ENCODE results near the gene ANAPC15. TPM values are rescaled to one million over a fixed set of nuclear protein-coding genes. Genes with fewer than 3 reads are reported as not detected.

ANAPC15 gene
- total and polyA plus RNA-seq, 9 of the 15 experiments (the other 6 are each of a cell fraction or from before 2014, with no cell fraction given): 53.0 to 254 (median 75.7) TPM

DNA sequence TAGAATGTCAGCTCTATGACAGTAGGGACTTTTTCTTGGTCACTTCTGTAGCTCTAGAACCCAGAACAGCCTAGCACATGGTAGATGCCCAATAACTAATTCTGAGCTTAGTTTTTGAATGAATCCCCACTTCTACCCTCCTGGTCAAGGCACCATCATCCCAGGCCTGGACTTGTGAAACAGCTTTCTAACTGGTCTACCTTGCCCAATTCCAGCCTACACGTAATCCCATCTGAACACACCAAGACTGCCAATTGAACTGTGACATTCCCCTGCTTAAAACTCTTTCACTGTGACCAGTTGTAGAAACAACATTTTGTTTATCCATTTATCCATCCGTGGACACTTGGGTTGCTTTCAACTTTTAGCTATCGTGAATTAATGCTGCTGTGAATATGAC is 16.9 kb upstream of the ANAPC15 start (continued):
- no peak for TF ChIP-seq RBM14 (IDR thresholded peaks at IDR 0.05; ENCODE audit: borderline replicate concordance, insufficient read depth, low read depth, low read length)
- TF ChIP-seq, protein P1, sequence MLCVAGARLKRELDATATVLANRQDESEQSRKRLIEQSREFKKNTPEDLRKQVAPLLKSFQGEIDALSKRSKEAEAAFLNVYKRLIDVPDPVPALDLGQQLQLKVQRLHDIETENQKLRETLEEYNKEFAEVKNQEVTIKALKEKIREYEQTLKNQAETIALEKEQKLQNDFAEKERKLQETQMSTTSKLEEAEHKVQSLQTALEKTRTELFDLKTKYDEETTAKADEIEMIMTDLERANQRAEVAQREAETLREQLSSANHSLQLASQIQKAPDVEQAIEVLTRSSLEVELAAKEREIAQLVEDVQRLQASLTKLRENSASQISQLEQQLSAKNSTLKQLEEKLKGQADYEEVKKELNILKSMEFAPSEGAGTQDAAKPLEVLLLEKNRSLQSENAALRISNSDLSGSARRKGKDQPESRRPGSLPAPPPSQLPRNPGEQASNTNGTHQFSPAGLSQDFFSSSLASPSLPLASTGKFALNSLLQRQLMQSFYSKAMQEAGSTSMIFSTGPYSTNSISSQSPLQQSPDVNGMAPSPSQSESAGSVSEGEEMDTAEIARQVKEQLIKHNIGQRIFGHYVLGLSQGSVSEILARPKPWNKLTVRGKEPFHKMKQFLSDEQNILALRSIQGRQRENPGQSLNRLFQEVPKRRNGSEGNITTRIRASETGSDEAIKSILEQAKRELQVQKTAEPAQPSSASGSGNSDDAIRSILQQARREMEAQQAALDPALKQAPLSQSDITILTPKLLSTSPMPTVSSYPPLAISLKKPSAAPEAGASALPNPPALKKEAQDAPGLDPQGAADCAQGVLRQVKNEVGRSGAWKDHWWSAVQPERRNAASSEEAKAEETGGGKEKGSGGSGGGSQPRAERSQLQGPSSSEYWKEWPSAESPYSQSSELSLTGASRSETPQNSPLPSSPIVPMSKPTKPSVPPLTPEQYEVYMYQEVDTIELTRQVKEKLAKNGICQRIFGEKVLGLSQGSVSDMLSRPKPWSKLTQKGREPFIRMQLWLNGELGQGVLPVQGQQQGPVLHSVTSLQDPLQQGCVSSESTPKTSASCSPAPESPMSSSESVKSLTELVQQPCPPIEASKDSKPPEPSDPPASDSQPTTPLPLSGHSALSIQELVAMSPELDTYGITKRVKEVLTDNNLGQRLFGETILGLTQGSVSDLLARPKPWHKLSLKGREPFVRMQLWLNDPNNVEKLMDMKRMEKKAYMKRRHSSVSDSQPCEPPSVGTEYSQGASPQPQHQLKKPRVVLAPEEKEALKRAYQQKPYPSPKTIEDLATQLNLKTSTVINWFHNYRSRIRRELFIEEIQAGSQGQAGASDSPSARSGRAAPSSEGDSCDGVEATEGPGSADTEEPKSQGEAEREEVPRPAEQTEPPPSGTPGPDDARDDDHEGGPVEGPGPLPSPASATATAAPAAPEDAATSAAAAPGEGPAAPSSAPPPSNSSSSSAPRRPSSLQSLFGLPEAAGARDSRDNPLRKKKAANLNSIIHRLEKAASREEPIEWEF (CRISPR knock-in tag; IDR thresholded peaks at IDR 0.05): no peak

DNA sequence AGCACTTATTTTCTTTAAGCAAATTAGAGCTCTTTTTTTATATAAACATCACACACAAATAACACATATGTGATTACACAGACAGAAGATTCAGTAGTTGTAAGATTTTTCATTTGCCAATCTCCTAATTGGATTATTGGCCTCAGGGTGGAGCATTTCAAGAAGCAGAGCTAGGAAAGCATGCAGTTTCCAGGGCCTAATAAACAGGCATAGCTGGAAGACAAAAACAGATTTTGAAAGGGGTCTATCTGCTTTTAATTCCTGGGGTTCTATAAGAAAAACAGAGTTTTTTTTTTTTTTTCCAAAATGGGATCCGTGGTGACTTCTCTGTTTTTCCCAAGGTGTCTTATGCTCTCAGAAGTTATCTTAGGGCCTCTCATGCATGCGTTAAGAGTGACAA is 15.4 kb upstream of the ANAPC15 start:
- no peak for FAIRE-seq
- H3K4me1 ChIP-seq (replicated peaks in 1 of 2; ENCODE audit: control insufficient read depth in 2 of 2, insufficient read depth in 2 of 2, low read length in 2 of 2): peaks cover 7 to 12% of the 10 kb centered on the region in 2 experiments
- DNase-seq (ENCODE audit: extremely low read depth in 1 of 4, low spot score in 3 of 4): no peak
- no peaks in the 10 kb centered on the region for H3K79me2 ChIP-seq (ENCODE audit: control insufficient read depth, insufficient read depth, low read length)
- H3K4me2 ChIP-seq (ENCODE audit: insufficient read depth, low read length): no peak overlapping the region
- H3K9me3 ChIP-seq (replicated peaks; ENCODE audit: control insufficient read depth, insufficient read depth, low read depth, low read length): no peaks in the 10 kb centered on the region; the same call in 1 of the 2 replicates
- ChIA-PET CTCF (ENCODE audit: low intra/inter-chr PET ratio) (no interaction called here), POLR2A (interaction anchor here (0.5 to 1.2 kb wide), 2 partner anchors 15 to 95 kb away, joined by 4 to 5 read pairs; partner anchors contain the start of gene ANAPC15)
- intact Hi-C loops (cut with micrococcal nuclease) (no loop called here), in situ Hi-C loops (cut with MboI) (no loop called here)
- WGBS (ENCODE audit: insufficient coverage, low coverage, missing lambda C conversion rate): 7% methylated on average over 2 of the region's 2 CpGs
- no peak overlapping the region for H3K27ac ChIP-seq (ENCODE audit: extremely low read depth, low read depth, low read length)
- H4K20me1 ChIP-seq (replicated peaks; ENCODE audit: control insufficient read depth, insufficient read depth, low read length): no peaks in the 10 kb centered on the region
- H3K9me1 ChIP-seq (ENCODE audit: control insufficient read depth, insufficient read depth, low read length): no peaks in the 10 kb centered on the region
- H2AFZ ChIP-seq (ENCODE audit: low read depth, low read length): no peak overlapping the region
- no peaks in the 10 kb centered on the region for H3K27me3 ChIP-seq (ENCODE audit: control insufficient read depth in 2 of 2, insufficient read depth in 2 of 2, low read length in 2 of 2)
- no TSS peak for BruUV-seq (replicated peaks)
- no peak for ATAC-seq
- no peaks in the 10 kb centered on the region for H3K36me3 ChIP-seq (ENCODE audit: control insufficient read depth, insufficient read depth, low read length)
- H3K4me3 ChIP-seq: no peak overlapping the region
- no peak overlapping the region for H3K9ac ChIP-seq (ENCODE audit: insufficient read depth in 1 of 2, low read depth in 2 of 2, low read length in 2 of 2)
- TF ChIP-seq HCFC1 (IDR thresholded peaks at IDR 0.05; ENCODE audit: low read depth, low read length) (no peak), TRIM28 (IDR thresholded peaks at IDR 0.05) (peak; percentile 66), CBX5 (IDR thresholded peaks at IDR 0.05; ENCODE audit: borderline replicate concordance, low read depth) (peak; percentile 68; the same call in 1 of the 2 replicates), ZNF143 (CRISPR knock-in tag; IDR thresholded peaks at IDR 0.05) (no peak), EZH2 (IDR thresholded peaks at IDR 0.05; ENCODE audit: borderline replicate concordance, low read depth, low read length) (no peak), ZNF217 (CRISPR knock-in tag; IDR thresholded peaks at IDR 0.05) (no peak), HIVEP1 (CRISPR knock-in tag; IDR thresholded peaks at IDR 0.05) (no peak), ADNP (tag; IDR thresholded peaks at IDR 0.05) (no peak)
- TF ChIP-seq, protein P2, sequence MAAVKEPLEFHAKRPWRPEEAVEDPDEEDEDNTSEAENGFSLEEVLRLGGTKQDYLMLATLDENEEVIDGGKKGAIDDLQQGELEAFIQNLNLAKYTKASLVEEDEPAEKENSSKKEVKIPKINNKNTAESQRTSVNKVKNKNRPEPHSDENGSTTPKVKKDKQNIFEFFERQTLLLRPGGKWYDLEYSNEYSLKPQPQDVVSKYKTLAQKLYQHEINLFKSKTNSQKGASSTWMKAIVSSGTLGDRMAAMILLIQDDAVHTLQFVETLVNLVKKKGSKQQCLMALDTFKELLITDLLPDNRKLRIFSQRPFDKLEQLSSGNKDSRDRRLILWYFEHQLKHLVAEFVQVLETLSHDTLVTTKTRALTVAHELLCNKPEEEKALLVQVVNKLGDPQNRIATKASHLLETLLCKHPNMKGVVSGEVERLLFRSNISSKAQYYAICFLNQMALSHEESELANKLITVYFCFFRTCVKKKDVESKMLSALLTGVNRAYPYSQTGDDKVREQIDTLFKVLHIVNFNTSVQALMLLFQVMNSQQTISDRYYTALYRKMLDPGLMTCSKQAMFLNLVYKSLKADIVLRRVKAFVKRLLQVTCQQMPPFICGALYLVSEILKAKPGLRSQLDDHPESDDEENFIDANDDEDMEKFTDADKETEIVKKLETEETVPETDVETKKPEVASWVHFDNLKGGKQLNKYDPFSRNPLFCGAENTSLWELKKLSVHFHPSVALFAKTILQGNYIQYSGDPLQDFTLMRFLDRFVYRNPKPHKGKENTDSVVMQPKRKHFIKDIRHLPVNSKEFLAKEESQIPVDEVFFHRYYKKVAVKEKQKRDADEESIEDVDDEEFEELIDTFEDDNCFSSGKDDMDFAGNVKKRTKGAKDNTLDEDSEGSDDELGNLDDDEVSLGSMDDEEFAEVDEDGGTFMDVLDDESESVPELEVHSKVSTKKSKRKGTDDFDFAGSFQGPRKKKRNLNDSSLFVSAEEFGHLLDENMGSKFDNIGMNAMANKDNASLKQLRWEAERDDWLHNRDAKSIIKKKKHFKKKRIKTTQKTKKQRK (IDR thresholded peaks at IDR 0.05; ENCODE audit: borderline replicate concordance, low read depth, low read length): 0 out of 2 replicates have a peak, but pooled peaks have one; percentile 34
